Stimulated activated CD8-positive, alpha-beta memory T cell treated with anti-CD3 and anti-CD28 coated beads, Interleukin-7, amount 100 ng/mL, for 1 hour (primary cell): Measurements from ENCODE around the gene PRELID1.
A peak's percentile ranks its signal among the peaks of the same experiment; 100 is the strongest.
"Not testable (repeated sequence)": the region's sequence is repeated elsewhere in the genome, so short reads cannot be mapped to it uniquely, and the experiment has no call there.

ENCODE experiments used
- DNase-seq, 2 donors: peaks; one replicate each; pipeline ENCODE4 v3.0.0-alpha.2; 2020; ENCODE audit warnings: low read depth in 2 of 2

Gene PRELID1

GRCh38 chr5:177303121-177303924, at the start of gene PRELID1, which contains the start of gene RAB24:
Gene PRELID1 (plus strand): TSS chr5:177303799. CDS start chr5:177303986, 187 bp downstream.
Gene RAB24 (minus strand): TSS chr5:177303719. CDS start chr5:177303288, 431 bp downstream.
- DNase-seq, result peak; percentile 75 to 79

- no peak for DNase-seq
Measured at GRCh38 chr5:177256296-177256695, 47.3 kb upstream of the PRELID1 start.

GRCh38 chr5:177258711-177259110, 44.9 kb upstream of the PRELID1 start:
- not testable (repeated sequence) for DNase-seq

GRCh38 chr5:177260961-177261360, 42.6 kb upstream of the PRELID1 start:
- DNase-seq, result no peak

GRCh38 chr5:177261510-177261909, 42.1 kb upstream of the PRELID1 start:
- DNase-seq, result no peak

- DNase-seq, result no peak
Measured at GRCh38 chr5:177264178-177264577, 39.4 kb upstream of the PRELID1 start.

- no peak for DNase-seq
Measured at GRCh38 chr5:177265395-177265794, 38.2 kb upstream of the PRELID1 start.

GRCh38 chr5:177269232-177269895, 34.2 kb upstream of the PRELID1 start:
- DNase-seq, result no peak

GRCh38 chr5:177269976-177270375, 33.6 kb upstream of the PRELID1 start:
- DNase-seq, result no peak

- no peak for DNase-seq
Measured at GRCh38 chr5:177270653-177271052, 32.9 kb upstream of the PRELID1 start.

- DNase-seq, result no peak
Measured at GRCh38 chr5:177271113-177271512, 32.5 kb upstream of the PRELID1 start.

GRCh38 chr5:177275883-177276282, 27.7 kb upstream of the PRELID1 start:
- no peak for DNase-seq

GRCh38 chr5:177276886-177277285, 26.7 kb upstream of the PRELID1 start:
- no peak for DNase-seq

GRCh38 chr5:177288191-177288590, 15.4 kb upstream of the PRELID1 start:
- no peak for DNase-seq

GRCh38 chr5:177290816-177291596, 12.6 kb upstream of the PRELID1 start:
- no peak for DNase-seq

GRCh38 chr5:177291735-177292134, 11.9 kb upstream of the PRELID1 start:
- DNase-seq, result no peak

GRCh38 chr5:177293819-177294581, 9.6 kb upstream of the PRELID1 start:
- DNase-seq, result no peak

- DNase-seq, result no peak
Measured at GRCh38 chr5:177294632-177295031, 9.0 kb upstream of the PRELID1 start.

GRCh38 chr5:177295924-177296323, 7.7 kb upstream of the PRELID1 start:
- no peak for DNase-seq

GRCh38 chr5:177296581-177296980, 7.0 kb upstream of the PRELID1 start:
- DNase-seq, result no peak

- no peak for DNase-seq
Measured at GRCh38 chr5:177297922-177298321, 5.7 kb upstream of the PRELID1 start.

GRCh38 chr5:177299697-177300096, 3.9 kb upstream of the PRELID1 start:
- DNase-seq, result no peak
